Measurements from ENCODE around the gene TSEN34. TPM values are rescaled to one million over a fixed set of nuclear protein-coding genes. Genes with fewer than 3 reads are reported as not detected.
A peak's percentile ranks its signal among the peaks of the same experiment; 100 is the strongest.
"Not testable (repeated sequence)": the region's sequence is repeated elsewhere in the genome, so short reads cannot be mapped to it uniquely, and the experiment has no call there.

Gene TSEN34
- total and polyA plus RNA-seq, 8 donors = 25.5 to 147 (median 40.2) TPM

DNA sequence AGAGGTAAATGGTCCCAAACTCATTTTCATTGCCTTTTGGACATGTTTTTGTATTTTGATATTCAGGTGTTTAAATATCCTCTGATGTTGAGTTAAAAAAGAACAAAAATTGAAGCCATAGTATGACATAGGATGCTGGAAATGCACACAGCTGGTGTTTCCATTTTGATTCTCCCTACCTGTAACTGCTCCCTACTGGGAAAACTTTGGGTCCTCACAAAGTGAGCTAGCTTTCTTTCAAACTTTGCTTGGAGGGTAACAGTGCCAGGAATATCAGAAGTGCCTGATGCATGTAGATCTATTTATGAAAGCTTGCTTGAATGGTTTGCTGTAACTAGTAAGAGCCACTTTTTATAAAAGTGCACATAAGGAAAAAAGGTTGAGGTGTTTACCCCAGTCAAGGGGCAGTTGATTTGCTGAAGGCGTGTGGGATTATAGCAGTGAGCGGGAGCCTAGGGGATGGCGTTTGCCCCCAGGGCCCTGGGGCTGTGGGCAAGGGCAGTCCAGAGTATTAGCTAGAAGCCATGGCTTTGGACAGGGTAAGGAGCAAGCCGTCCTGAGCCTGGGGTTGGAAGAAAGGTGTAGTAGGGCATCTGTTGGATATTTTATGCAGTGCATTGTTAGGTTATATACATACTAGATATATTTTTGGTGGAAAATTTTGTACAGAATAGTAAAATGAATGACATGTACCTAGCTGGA, 13.8 kb downstream of the TSEN34 start:
- TF ChIP-seq EP300 (IDR thresholded peaks at IDR 0.05) = no peak
- intact Hi-C loops (cut with DNase I; ENCODE audit: low total_unique reads) = no loop called here
- Histone ChIP-seq H3K36me3 (peaks cover 59 to 76% (median 71%) of the 10 kb centered on the region in 4 donors), H3K4me3 (peak overlapping the region in 2 of 4 donors; percentile 81 to 89), H3K4me1 (peaks cover 77 to 91% (median 90%) of the 10 kb centered on the region in 4 donors), H3K27ac (peak overlapping the region in 2 of 5 donors; percentile 89 to 94), H3K9me3 (no peaks in the 10 kb centered on the region), H3K27me3 (no peaks in the 10 kb centered on the region)
- DNase-seq = no peak
- 73 to 84% (median 79%) methylated on average over 4 of the region's 4 CpGs for WGBS, 5 donors

DNA sequence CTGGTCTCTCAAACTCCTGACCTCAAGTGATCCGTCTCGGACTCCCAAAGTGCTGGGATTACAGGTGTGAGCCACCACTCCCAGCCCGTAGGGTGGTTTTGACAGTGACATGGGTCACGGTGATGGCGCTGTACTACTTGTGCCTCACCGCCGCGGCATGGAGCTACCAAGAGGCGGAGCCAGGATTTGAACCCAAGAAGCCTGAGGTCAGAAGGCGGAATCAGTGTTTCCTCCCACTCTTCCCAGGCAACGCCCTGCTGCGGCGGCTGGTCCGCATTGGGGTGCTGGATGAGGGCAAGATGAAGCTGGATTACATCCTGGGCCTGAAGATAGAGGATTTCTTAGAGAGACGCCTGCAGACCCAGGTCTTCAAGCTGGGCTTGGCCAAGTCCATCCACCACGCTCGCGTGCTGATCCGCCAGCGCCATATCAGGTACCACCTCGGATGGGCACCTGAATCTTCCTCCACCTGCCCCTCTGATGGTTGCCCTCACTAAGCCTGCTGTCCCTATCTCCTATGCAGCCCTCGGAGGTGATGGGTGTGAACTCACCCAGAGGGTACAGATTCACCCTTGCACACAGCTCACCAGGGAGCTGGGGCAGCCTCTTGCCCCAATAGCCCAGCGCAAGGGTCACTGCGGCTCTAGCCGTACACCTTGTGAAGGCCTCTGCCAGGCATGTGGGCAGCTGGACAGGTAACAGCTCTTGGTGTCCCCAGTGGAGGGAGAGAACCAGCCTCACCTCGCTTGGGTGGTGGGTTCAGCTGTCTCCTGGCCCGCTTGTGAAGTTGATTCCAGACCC, 15.1 kb downstream of the TSEN34 start:
- Histone ChIP-seq H3K27ac (peak overlapping the region in 4 of 5 donors; percentile 52 to 94 (median 85)), H3K9me3 (no peaks in the 10 kb centered on the region), H3K36me3 (peaks cover 59 to 76% (median 71%) of the 10 kb centered on the region in 4 donors), H3K4me1 (peaks cover 87 to 100% (median 100%) of the 10 kb centered on the region in 4 donors), H3K27me3 (no peaks in the 10 kb centered on the region), H3K4me3 (peak overlapping the region in 2 of 4 donors; percentile 81 to 89)
- intact Hi-C loops (cut with DNase I; ENCODE audit: low total_unique reads) = no loop called here
- DNase-seq = no peak
- WGBS, 5 donors = 83 to 89% (median 85%) methylated on average over 20 to 27 of the region's 27 CpGs
- TF ChIP-seq, protein P1, sequence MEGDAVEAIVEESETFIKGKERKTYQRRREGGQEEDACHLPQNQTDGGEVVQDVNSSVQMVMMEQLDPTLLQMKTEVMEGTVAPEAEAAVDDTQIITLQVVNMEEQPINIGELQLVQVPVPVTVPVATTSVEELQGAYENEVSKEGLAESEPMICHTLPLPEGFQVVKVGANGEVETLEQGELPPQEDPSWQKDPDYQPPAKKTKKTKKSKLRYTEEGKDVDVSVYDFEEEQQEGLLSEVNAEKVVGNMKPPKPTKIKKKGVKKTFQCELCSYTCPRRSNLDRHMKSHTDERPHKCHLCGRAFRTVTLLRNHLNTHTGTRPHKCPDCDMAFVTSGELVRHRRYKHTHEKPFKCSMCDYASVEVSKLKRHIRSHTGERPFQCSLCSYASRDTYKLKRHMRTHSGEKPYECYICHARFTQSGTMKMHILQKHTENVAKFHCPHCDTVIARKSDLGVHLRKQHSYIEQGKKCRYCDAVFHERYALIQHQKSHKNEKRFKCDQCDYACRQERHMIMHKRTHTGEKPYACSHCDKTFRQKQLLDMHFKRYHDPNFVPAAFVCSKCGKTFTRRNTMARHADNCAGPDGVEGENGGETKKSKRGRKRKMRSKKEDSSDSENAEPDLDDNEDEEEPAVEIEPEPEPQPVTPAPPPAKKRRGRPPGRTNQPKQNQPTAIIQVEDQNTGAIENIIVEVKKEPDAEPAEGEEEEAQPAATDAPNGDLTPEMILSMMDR (IDR thresholded peaks at IDR 0.05) = no peak
- no peak for TF ChIP-seq POLR2AphosphoS5 (IDR thresholded peaks at IDR 0.05)
- no peak for TF ChIP-seq POLR2A (IDR thresholded peaks at IDR 0.05)
- no peak for TF ChIP-seq EP300 (IDR thresholded peaks at IDR 0.05)

DNA sequence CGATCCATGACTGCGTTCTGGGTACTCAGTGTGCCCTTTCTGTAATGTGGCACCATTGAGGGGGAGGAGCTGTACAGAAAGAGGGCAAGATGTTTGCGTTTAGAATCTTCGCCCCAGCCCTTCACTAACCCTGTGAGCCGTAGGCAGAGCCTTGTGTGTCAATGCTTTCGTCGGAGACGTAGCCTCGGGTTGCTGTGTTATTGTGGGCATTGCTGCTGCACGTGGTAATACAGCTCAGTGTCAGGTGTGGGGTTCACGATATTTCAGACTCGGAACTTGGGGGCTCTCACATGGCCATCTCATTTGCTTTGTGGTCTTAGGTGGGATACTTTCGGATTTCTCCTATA, 15.7 kb downstream of the TSEN34 start:
- Histone ChIP-seq H3K4me1 (peaks cover 83 to 96% (median 95%) of the 10 kb centered on the region in 4 donors), H3K27ac (peak overlapping the region in 4 of 5 donors; percentile 52 to 94 (median 85)), H3K9me3 (no peaks in the 10 kb centered on the region), H3K4me3 (peak overlapping the region in 2 of 4 donors; percentile 81 to 89), H3K36me3 (peaks cover 58 to 71% (median 68%) of the 10 kb centered on the region in 4 donors), H3K27me3 (no peaks in the 10 kb centered on the region)
- DNase-seq = no peak
- TF ChIP-seq, protein P1 (IDR thresholded peaks at IDR 0.05) = no peak
- TF ChIP-seq POLR2A (IDR thresholded peaks at IDR 0.05) (no peak), POLR2AphosphoS5 (IDR thresholded peaks at IDR 0.05) (no peak), EP300 (IDR thresholded peaks at IDR 0.05) (no peak)
- intact Hi-C loops (cut with DNase I; ENCODE audit: low total_unique reads) = no loop called here
- WGBS, 5 donors = 70 to 79% (median 77%) methylated on average over 13 of the region's 13 CpGs

DNA sequence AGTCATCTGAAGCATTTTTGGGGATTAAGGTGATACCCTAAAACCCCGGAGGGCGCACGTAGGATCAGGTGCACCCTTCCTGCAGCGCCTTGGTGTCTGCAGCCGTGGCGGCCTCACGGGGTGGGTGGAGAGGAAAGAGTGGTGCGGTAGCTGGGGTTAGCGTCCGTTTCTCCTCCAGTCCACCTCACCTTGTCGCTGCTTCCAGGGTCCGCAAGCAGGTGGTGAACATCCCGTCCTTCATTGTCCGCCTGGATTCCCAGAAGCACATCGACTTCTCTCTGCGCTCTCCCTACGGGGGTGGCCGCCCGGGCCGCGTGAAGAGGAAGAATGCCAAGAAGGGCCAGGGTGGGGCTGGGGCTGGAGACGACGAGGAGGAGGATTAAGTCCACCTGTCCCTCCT, 16.1 kb downstream of the TSEN34 start:
- Histone ChIP-seq H3K4me1 (peaks cover 79 to 93% (median 92%) of the 10 kb centered on the region in 4 donors), H3K36me3 (peaks cover 54 to 67% (median 64%) of the 10 kb centered on the region in 4 donors), H3K4me3 (peak overlapping the region in 2 of 4 donors; percentile 81 to 89), H3K27ac (peak overlapping the region; percentile 6 to 94 (median 81))
- H3K27me3 ChIP-seq; intact Hi-C loops (cut with DNase I; ENCODE audit: low total_unique reads); H3K9me3 ChIP-seq; DNase-seq: not testable (repeated sequence)
- 66 to 75% (median 67%) methylated on average over 20 to 23 of the region's 23 CpGs for WGBS, 5 donors

DNA sequence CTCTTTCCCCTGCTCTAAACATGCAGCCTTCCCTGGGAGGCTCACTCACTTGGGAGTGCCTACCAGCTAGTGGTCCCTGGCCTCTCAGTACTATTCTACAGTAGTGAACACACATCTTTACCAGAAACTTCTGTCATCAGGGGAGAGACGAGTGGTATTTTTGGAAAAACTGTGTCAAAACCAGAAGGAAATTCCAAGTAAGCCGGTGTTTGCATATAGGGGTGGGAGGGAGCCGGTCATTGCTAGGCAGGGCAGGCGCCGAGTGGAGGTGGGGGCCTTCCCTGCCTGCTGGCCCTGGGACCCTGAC, 16.5 kb downstream of the TSEN34 start:
- Histone ChIP-seq H3K9me3 (no peaks in the 10 kb centered on the region), H3K36me3 (peaks cover 50 to 63% (median 60%) of the 10 kb centered on the region in 4 donors), H3K27ac (peak overlapping the region; percentile 52 to 94 (median 89)), H3K4me3 (peak overlapping the region in 2 of 4 donors; percentile 81 to 89), H3K27me3 (no peaks in the 10 kb centered on the region), H3K4me1 (peaks cover 74 to 88% (median 87%) of the 10 kb centered on the region in 4 donors)
- WGBS, 5 donors = 52 to 64% (median 61%) methylated on average over 5 of the region's 5 CpGs
- intact Hi-C loops (cut with DNase I; ENCODE audit: low total_unique reads) = no loop called here
- DNase-seq = no peak
- TF ChIP-seq, protein P1 (IDR thresholded peaks at IDR 0.05) = no peak
- TF ChIP-seq POLR2AphosphoS5 (IDR thresholded peaks at IDR 0.05) = no peak
- no peak for TF ChIP-seq EP300 (IDR thresholded peaks at IDR 0.05)
- no peak for TF ChIP-seq POLR2A (IDR thresholded peaks at IDR 0.05)

All from stomach (tissue), 9 donors.